Kidney glomerular epithelial cell (primary cell): ENCODE measurements around the gene MUC4.

Experiments used
- DNase-seq: peaks from one replicate; lab custom pipeline; 2025; lab: John Stamatoyannopoulos, UW

The MUC4 gene

GRCh38 chr3:195698647-195699387 lies 112.9 kb downstream of the MUC4 start:
- DNase-seq, result no peak

- DNase-seq, result no peak
Observed at GRCh38 chr3:195698325-195698646, 113.4 kb downstream of the MUC4 start.

GRCh38 chr3:195697582-195698324 lies 114.0 kb downstream of the MUC4 start:
- no peak for DNase-seq
